Measurements from ENCODE around the gene GPR15LG. TPM values are rescaled to one million over a fixed set of nuclear protein-coding genes. Genes with fewer than 3 reads are reported as not detected.

The GPR15LG gene
- total and polyA plus RNA-seq, 10 of the 15 experiments (the other 5 are each of a cell fraction or from before 2014, with no cell fraction given) = 1.1 to 12.2 (median 1.4) TPM

GRCh38 chr10:84233940-84234339 is 60.3 kb downstream of the GPR15LG start:
- Histone ChIP-seq H3K4me3 (no peak overlapping the region), H3K4me1 (ENCODE audit: control insufficient read depth, insufficient read depth, low read length) (no peaks in the 10 kb centered on the region), H3K9ac (ENCODE audit: control insufficient read depth, insufficient read depth, low read length) (no peak overlapping the region), H3K79me2 (ENCODE audit: control insufficient read depth, insufficient read depth, low read length) (no peaks in the 10 kb centered on the region), H3K4me2 (ENCODE audit: control insufficient read depth, insufficient read depth) (no peak overlapping the region), H3K27ac (ENCODE audit: control insufficient read depth, insufficient read depth) (no peak overlapping the region), H3K9me3 (replicated peaks; ENCODE audit: control insufficient read depth, insufficient read depth, low read length) (no peaks in the 10 kb centered on the region), H2AFZ (ENCODE audit: control insufficient read depth, low read depth, low read length) (no peak overlapping the region), H3K36me3 (ENCODE audit: control insufficient read depth in 2 of 2, insufficient read depth in 2 of 2, low read length in 1 of 2) (no peaks in the 10 kb centered on the region), H4K20me1 (ENCODE audit: control insufficient read depth, insufficient read depth) (no peaks in the 10 kb centered on the region), H3K27me3 (replicated peaks in 1 of 2; ENCODE audit: control insufficient read depth in 2 of 2, insufficient read depth in 2 of 2, low read length in 1 of 2) (no peaks in the 10 kb centered on the region; a peak in 2 of 4 replicates)
- in situ Hi-C loops (cut with MboI) (no loop called here), intact Hi-C loops (cut with micrococcal nuclease; ENCODE audit: unreplicated experiment) (no loop called here)
- ATAC-seq (no peak), DNase-seq (ENCODE audit: low read depth, low spot score) (no peak), FAIRE-seq (no peak)
- SMC1A ChIA-PET (ENCODE audit: uncharacterized antibody, unreplicated experiment) = no interaction called here
- 12% methylated on average over 4 of the region's 4 CpGs for WGBS (ENCODE audit: insufficient coverage, insufficient replicate concordance, low lambda C conversion rate, missing lambda C conversion rate)
- CTCF ChIA-PET = interaction anchor here (1.1 to 1.2 kb wide), 2 partner anchors 85 to 303 kb away, joined by 4 to 6 read pairs; no protein-coding TSS in a partner anchor
- BruUV-seq (replicated peaks) = no TSS peak
- no peak for TF ChIP-seq SRF (IDR thresholded peaks at IDR 0.05; ENCODE audit: low read depth in 2 of 2, low read length in 2 of 2)
- TF ChIP-seq FOS (IDR thresholded peaks at IDR 0.05; ENCODE audit: borderline replicate concordance, extremely low read depth, insufficient read length) = no peak
- no peak for TF ChIP-seq REST (IDR thresholded peaks at IDR 0.05; ENCODE audit: low read depth, low read length)
- TF ChIP-seq BCL11A (IDR thresholded peaks at IDR 0.05; ENCODE audit: low read depth, low read length) = no peak
- TF ChIP-seq EP300 (IDR thresholded peaks at IDR 0.05; ENCODE audit: borderline replicate concordance in 1 of 2, control insufficient read depth in 1 of 2, low read depth in 2 of 2, low read length in 2 of 2) = no peak
- no peak for TF ChIP-seq NR2C1 (IDR thresholded peaks at IDR 0.05)
- no peak for TF ChIP-seq RCOR1 (conservative IDR thresholded peaks at IDR 0.05; ENCODE audit: low read depth, low read length)
- POLR2A ChIA-PET = no interaction called here
- RAD21 ChIA-PET (ENCODE audit: unreplicated experiment) = no interaction called here

Measured in GM12878 (cell line).